Astrocyte (in vitro differentiated cells and primary cell): ENCODE measurements around the gene OR5AR1.

ENCODE experiments used
- EZH2 ChIP-seq: IDR thresholded peaks from 2 replicates; pipeline ENCODE4 v1.6.1; 2012; ENCODE audit warnings: mild to moderate bottlenecking, low read length, inconsistent platforms; ENCODE audit not compliant: insufficient read depth
- TF ChIP-seq, protein P1 (sequence below): IDR thresholded peaks from 2 replicates; pipeline ENCODE4 v1.5.1; 2011; ENCODE audit warnings: low read depth, mild to moderate bottlenecking, inconsistent platforms, low read length, moderate library complexity; ENCODE audit not compliant: insufficient read depth

- TF ChIP-seq, protein P1, sequence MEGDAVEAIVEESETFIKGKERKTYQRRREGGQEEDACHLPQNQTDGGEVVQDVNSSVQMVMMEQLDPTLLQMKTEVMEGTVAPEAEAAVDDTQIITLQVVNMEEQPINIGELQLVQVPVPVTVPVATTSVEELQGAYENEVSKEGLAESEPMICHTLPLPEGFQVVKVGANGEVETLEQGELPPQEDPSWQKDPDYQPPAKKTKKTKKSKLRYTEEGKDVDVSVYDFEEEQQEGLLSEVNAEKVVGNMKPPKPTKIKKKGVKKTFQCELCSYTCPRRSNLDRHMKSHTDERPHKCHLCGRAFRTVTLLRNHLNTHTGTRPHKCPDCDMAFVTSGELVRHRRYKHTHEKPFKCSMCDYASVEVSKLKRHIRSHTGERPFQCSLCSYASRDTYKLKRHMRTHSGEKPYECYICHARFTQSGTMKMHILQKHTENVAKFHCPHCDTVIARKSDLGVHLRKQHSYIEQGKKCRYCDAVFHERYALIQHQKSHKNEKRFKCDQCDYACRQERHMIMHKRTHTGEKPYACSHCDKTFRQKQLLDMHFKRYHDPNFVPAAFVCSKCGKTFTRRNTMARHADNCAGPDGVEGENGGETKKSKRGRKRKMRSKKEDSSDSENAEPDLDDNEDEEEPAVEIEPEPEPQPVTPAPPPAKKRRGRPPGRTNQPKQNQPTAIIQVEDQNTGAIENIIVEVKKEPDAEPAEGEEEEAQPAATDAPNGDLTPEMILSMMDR: no peak
- no peak for TF ChIP-seq EZH2
Measured at GRCh38 chr11:56659755-56660154, 3.7 kb upstream of the OR5AR1 start.
